Cardiac fibroblast (primary cell): ENCODE results near the gene ANXA7.
"Not testable (repeated sequence)": the region's sequence is repeated elsewhere in the genome, so short reads cannot be mapped to it uniquely, and the experiment has no call there.

ENCODE experiments used
- DNase-seq, 2 donors: peaks; one replicate each; pipeline versions ENCODE4 v3.0.0 to v3.0.0-alpha.2; 2010; ENCODE audit warnings: low read depth in 2 of 2
- H3K4me3 ChIP-seq, 2 donors: replicated peaks in 1 of 2; 1 replicate in 1 of 2; 2 replicates in 1 of 2; pipeline ENCODE4 v1.5.1; 2011; ENCODE audit warnings: low read depth in 2 of 2, low read length in 2 of 2, mild to moderate bottlenecking in 2 of 2, moderate library complexity in 1 of 2
- CTCF ChIP-seq: IDR thresholded peaks from one replicate; pipeline ENCODE4 v1.5.1; 2011; ENCODE audit warnings: low read depth, mild to moderate bottlenecking, low read length, inconsistent platforms

Gene ANXA7

GRCh38 chr10:73399063-73399462, 14.8 kb downstream of the ANXA7 start:
- H3K4me3 ChIP-seq: no peak overlapping the region
- TF ChIP-seq CTCF: no peak
- no peak for DNase-seq

GRCh38 chr10:73398024-73398423, 15.8 kb downstream of the ANXA7 start:
- no peak for DNase-seq
- no peak for TF ChIP-seq CTCF
- H3K4me3 ChIP-seq: no peak overlapping the region

- DNase-seq: not testable (repeated sequence)
Observed at GRCh38 chr10:73394325-73394724, 19.5 kb downstream of the ANXA7 start.

GRCh38 chr10:73388228-73388627, 25.6 kb downstream of the ANXA7 start:
- TF ChIP-seq CTCF: no peak
- no peak overlapping the region for H3K4me3 ChIP-seq
- DNase-seq: no peak

More at GRCh38 chr10:73394325-73394724, 19.5 kb downstream of the ANXA7 start:
- not testable (repeated sequence) for H3K4me3 ChIP-seq

- TF ChIP-seq CTCF: no peak
- no peak for DNase-seq
- H3K4me3 ChIP-seq: no peak overlapping the region
Observed at GRCh38 chr10:73386583-73386982, 27.3 kb downstream of the ANXA7 start.

GRCh38 chr10:73379064-73379748, 34.7 kb downstream of the ANXA7 start:
- H3K4me3 ChIP-seq: no peak overlapping the region
- no peak for DNase-seq
- TF ChIP-seq CTCF: no peak

GRCh38 chr10:73376679-73377078, 37.2 kb downstream of the ANXA7 start:
- no peak for TF ChIP-seq CTCF
- DNase-seq: no peak

More at GRCh38 chr10:73376679-73377078, 37.2 kb downstream of the ANXA7 start:
- no peak overlapping the region for H3K4me3 ChIP-seq
